ENCODE measurements around the gene IRF2BPL. TPM values are rescaled to one million over a fixed set of nuclear protein-coding genes. Genes with fewer than 3 reads are reported as not detected.

The IRF2BPL gene
- total RNA-seq, 2 experiments from 2014 or later = 23.7 to 25.8 TPM

GRCh38 chr14:76976240-76977005 lies 52.1 kb downstream of the IRF2BPL start:
- Histone ChIP-seq H3K9me3 (ENCODE audit: low read length) (peaks cover 5% of the 10 kb centered on the region; the same call in 1 of the 2 replicates), H4K20me1 (ENCODE audit: insufficient read depth, low read length) (no peaks in the 10 kb centered on the region), H3K79me2 (ENCODE audit: insufficient read depth, low read depth, low read length) (no peaks in the 10 kb centered on the region), H3K36me3 (ENCODE audit: insufficient read depth, low read length) (no peaks in the 10 kb centered on the region), H3K4me1 (ENCODE audit: insufficient read depth, low read length, poor library complexity, severe bottlenecking) (no peaks in the 10 kb centered on the region), H2AFZ (ENCODE audit: low read length) (no peak overlapping the region), H3K4me2 (ENCODE audit: low read length) (no peak overlapping the region), H3K4me3 (ENCODE audit: low read depth, low read length, poor library complexity, severe bottlenecking) (no peak overlapping the region), H3K27ac (ENCODE audit: low read depth, low read length, poor library complexity, severe bottlenecking) (no peak overlapping the region), H3K9me2 (ENCODE audit: insufficient read depth, low read length) (no peaks in the 10 kb centered on the region)
- intact Hi-C loops (cut with micrococcal nuclease; ENCODE audit: unreplicated experiment) = no loop called here
- ChIA-PET CTCF (ENCODE audit: unreplicated experiment) (no interaction called here), POLR2A (no interaction called here)
- no peak for DNase-seq (ENCODE audit: low spot score)
- no TSS peak for BruUV-seq (replicated peaks)
- no peak for TF ChIP-seq EZH2phosphoT487 (IDR thresholded peaks at IDR 0.05; ENCODE audit: borderline replicate concordance, low read depth, low read length)
- TF ChIP-seq CTCF (conservative IDR thresholded peaks at IDR 0.05; ENCODE audit: low read length) = no peak

- H3K4me1 ChIP-seq (ENCODE audit: insufficient read depth, low read length, poor library complexity, severe bottlenecking) = no peaks in the 10 kb centered on the region
- no peaks in the 10 kb centered on the region for H3K9me3 ChIP-seq (ENCODE audit: low read length)
- ChIA-PET POLR2A (interaction anchor here (0.6 kb wide), 1 partner anchor 54 kb away, joined by 5 read pairs; no protein-coding TSS in a partner anchor), CTCF (ENCODE audit: unreplicated experiment) (no interaction called here)
- TF ChIP-seq CTCF (conservative IDR thresholded peaks at IDR 0.05; ENCODE audit: low read length) = no peak
- TF ChIP-seq EZH2phosphoT487 (IDR thresholded peaks at IDR 0.05; ENCODE audit: borderline replicate concordance, low read depth, low read length) = no peak
- H4K20me1 ChIP-seq (ENCODE audit: insufficient read depth, low read length) = no peaks in the 10 kb centered on the region
- DNase-seq (ENCODE audit: low spot score) = no peak
- BruUV-seq (replicated peaks) = no TSS peak
- no peak overlapping the region for H3K27ac ChIP-seq (ENCODE audit: low read depth, low read length, poor library complexity, severe bottlenecking)
- no peak overlapping the region for H3K4me2 ChIP-seq (ENCODE audit: low read length)
- H3K79me2 ChIP-seq (ENCODE audit: insufficient read depth, low read depth, low read length) = no peaks in the 10 kb centered on the region
- intact Hi-C loops (cut with micrococcal nuclease; ENCODE audit: unreplicated experiment) = no loop called here
- H3K4me3 ChIP-seq (ENCODE audit: low read depth, low read length, poor library complexity, severe bottlenecking) = no peak overlapping the region
- no peak overlapping the region for H2AFZ ChIP-seq (ENCODE audit: low read length)
- H3K9me2 ChIP-seq (ENCODE audit: insufficient read depth, low read length) = no peaks in the 10 kb centered on the region
- no peaks in the 10 kb centered on the region for H3K36me3 ChIP-seq (ENCODE audit: insufficient read depth, low read length)
Measured at GRCh38 chr14:76975812-76976211, 52.7 kb downstream of the IRF2BPL start.

GRCh38 chr14:76975051-76975450 lies 53.5 kb downstream of the IRF2BPL start:
- H3K4me3 ChIP-seq (ENCODE audit: low read depth, low read length, poor library complexity, severe bottlenecking) = no peak overlapping the region
- intact Hi-C loops (cut with micrococcal nuclease; ENCODE audit: unreplicated experiment) = no loop called here
- POLR2A ChIA-PET = interaction anchor here (0.6 kb wide), 1 partner anchor 55 kb away, joined by 5 read pairs; no protein-coding TSS in a partner anchor
- no peaks in the 10 kb centered on the region for H4K20me1 ChIP-seq (ENCODE audit: insufficient read depth, low read length)
- no TSS peak for BruUV-seq (replicated peaks)
- H2AFZ ChIP-seq (ENCODE audit: low read length) = no peak overlapping the region
- no peaks in the 10 kb centered on the region for H3K79me2 ChIP-seq (ENCODE audit: insufficient read depth, low read depth, low read length)
- TF ChIP-seq CTCF (conservative IDR thresholded peaks at IDR 0.05; ENCODE audit: low read length) (no peak), EZH2phosphoT487 (IDR thresholded peaks at IDR 0.05; ENCODE audit: borderline replicate concordance, low read depth, low read length) (no peak)
- CTCF ChIA-PET (ENCODE audit: unreplicated experiment) = no interaction called here
- DNase-seq (ENCODE audit: low spot score) = no peak
- H3K9me2 ChIP-seq (ENCODE audit: insufficient read depth, low read length) = no peaks in the 10 kb centered on the region
- H3K27ac ChIP-seq (ENCODE audit: low read depth, low read length, poor library complexity, severe bottlenecking) = no peak overlapping the region
- H3K9me3 ChIP-seq (ENCODE audit: low read length) = no peaks in the 10 kb centered on the region
- no peaks in the 10 kb centered on the region for H3K4me1 ChIP-seq (ENCODE audit: insufficient read depth, low read length, poor library complexity, severe bottlenecking)
- H3K36me3 ChIP-seq (ENCODE audit: insufficient read depth, low read length) = no peaks in the 10 kb centered on the region
- no peak overlapping the region for H3K4me2 ChIP-seq (ENCODE audit: low read length)

Data from OCI-LY7 (cell line).